NB4 (cell line): Measurements from ENCODE around the gene EPB41L2.

ENCODE experiments used
- CTCF ChIP-seq: IDR thresholded peaks from one replicate; pipeline ENCODE4 v1.5.1; 2012; ENCODE audit warnings: low read depth, low read length
- MAX ChIP-seq: IDR thresholded peaks from 2 replicates; pipeline ENCODE4 v1.6.1; 2011; ENCODE audit warnings: low read depth, low read length
- MYC ChIP-seq: IDR thresholded peaks from 2 replicates; pipeline ENCODE4 v1.6.1; 2011; ENCODE audit warnings: low read depth, low read length

GRCh38 chr6:130997061-130997753 is 65.8 kb downstream of the EPB41L2 start:
- no peak for TF ChIP-seq MAX
- TF ChIP-seq MYC = no peak
- TF ChIP-seq CTCF = no peak
